Tibial artery (tissue), 4 donors: ENCODE results near the gene RASSF1.

ENCODE experiments used
- DNase-seq, 2 donors: peaks; one replicate each; pipeline ENCODE4 v3.0.0-alpha.2; 2019
- H3K27ac ChIP-seq, 2 donors: fragments of 200-600 bp; sonication (generic) in 1 of 2; 1 replicate in 1 of 2; 2 replicates in 1 of 2; pipeline ENCODE4 v1.5.1; 2018 to 2019; ENCODE audit warnings: mild to moderate bottlenecking in 1 of 2
- H3K27me3 ChIP-seq, 2 donors: fragments of 200-600 bp; sonication (generic) in 1 of 2; one replicate each; pipeline versions ENCODE4 v1.5.1 to v1.6.0; 2016 to 2019
- H3K36me3 ChIP-seq, 3 donors: fragments of 200-600 bp; sonication (generic) in 2 of 3; one replicate each; pipeline ENCODE4 v1.5.1; 2016 to 2019; ENCODE audit warnings: mild to moderate bottlenecking in 2 of 3
- H3K4me1 ChIP-seq, 4 donors: fragments of 200-600 bp; sonication (generic) in 2 of 4; 1 replicate in 3 of 4; 2 replicates in 1 of 4; pipeline ENCODE4 v1.5.1; 2016 to 2019
- H3K4me3 ChIP-seq, 2 donors: fragments of 200-600 bp; sonication (generic) in 1 of 2; 1 replicate in 1 of 2; 2 replicates in 1 of 2; pipeline ENCODE4 v1.5.1; 2018 to 2019; ENCODE audit warnings: mild to moderate bottlenecking in 2 of 2
- H3K9me3 ChIP-seq, 3 donors: fragments of 200-600 bp; sonication (generic) in 1 of 3; one replicate each; pipeline ENCODE4 v1.5.1; 2016 to 2019
- CTCF ChIP-seq, 2 experiments: fragments of 200-600 bp in 1 of 2; fragments of 450-650 bp in 1 of 2; IDR thresholded peaks; one replicate each; pipeline ENCODE4 v1.5.1; 2017 to 2019; ENCODE audit warnings: antibody characterized with exemption in 2 of 2, mild to moderate bottlenecking in 1 of 2, moderate library complexity in 1 of 2
- intact Hi-C: fragments of 100-400 bp; cut with DNase I; formaldehyde crosslinking; loops from one replicate; pipeline ENCODE4 v1.15.0; 2023; ENCODE audit warnings: low total_unique reads

RASSF1 gene

GRCh38 chr3:50334339-50335075, 6.1 kb downstream of the RASSF1 start:
- H3K27ac ChIP-seq, result peak overlapping the region; percentile 98 to 99
- peaks cover 0 to 61% (median 43%) of the 10 kb centered on the region in 4 donors for H3K4me1 ChIP-seq
- H3K36me3 ChIP-seq, result peaks cover 23 to 30% (median 29%) of the 10 kb centered on the region in 3 donors
- no peak for TF ChIP-seq CTCF (IDR thresholded peaks at IDR 0.05)
- intact Hi-C loops, result no loop called here
- no peak overlapping the region for H3K4me3 ChIP-seq
- H3K27me3 ChIP-seq, result no peaks in the 10 kb centered on the region
- no peak for DNase-seq
- no peaks in the 10 kb centered on the region for H3K9me3 ChIP-seq

GRCh38 chr3:50333744-50334328, 6.8 kb downstream of the RASSF1 start:
- peaks cover 0 to 57% (median 39%) of the 10 kb centered on the region in 4 donors for H3K4me1 ChIP-seq
- no peaks in the 10 kb centered on the region for H3K27me3 ChIP-seq
- peaks cover 23 to 34% (median 32%) of the 10 kb centered on the region in 3 donors for H3K36me3 ChIP-seq
- intact Hi-C loops, result no loop called here
- DNase-seq, result peak; percentile 59 to 88
- TF ChIP-seq CTCF (IDR thresholded peaks at IDR 0.05), result no peak
- no peaks in the 10 kb centered on the region for H3K9me3 ChIP-seq
- peak overlapping the region; percentile 98 to 99 for H3K27ac ChIP-seq
- no peak overlapping the region for H3K4me3 ChIP-seq

- Histone ChIP-seq H3K27me3 (no peaks in the 10 kb centered on the region), H3K4me3 (no peak overlapping the region), H3K9me3 (no peaks in the 10 kb centered on the region), H3K36me3 (peaks cover 23 to 36% (median 34%) of the 10 kb centered on the region in 3 donors), H3K27ac (no peak overlapping the region), H3K4me1 (peaks cover 0 to 61% (median 45%) of the 10 kb centered on the region in 4 donors)
- DNase-seq, result no peak
- no peak for TF ChIP-seq CTCF (IDR thresholded peaks at IDR 0.05)
- intact Hi-C loops, result no loop called here
These were observed 9.2 kb downstream of the RASSF1 start for GRCh38 chr3:50331364-50331907.

GRCh38 chr3:50330330-50330729, 10.3 kb downstream of the RASSF1 start:
- intact Hi-C loops, result no loop called here
- no peak for TF ChIP-seq CTCF (IDR thresholded peaks at IDR 0.05)
- Histone ChIP-seq H3K27me3 (no peaks in the 10 kb centered on the region), H3K27ac (no peak overlapping the region), H3K9me3 (no peaks in the 10 kb centered on the region), H3K36me3 (peaks cover 30 to 47% (median 44%) of the 10 kb centered on the region in 3 donors), H3K4me1 (peaks cover 0 to 50% (median 38%) of the 10 kb centered on the region in 4 donors), H3K4me3 (no peak overlapping the region)
- DNase-seq, result no peak

GRCh38 chr3:50327943-50328691, 12.5 kb downstream of the RASSF1 start, which contains the start of gene TUSC2:
Gene TUSC2, minus strand, starts transcription at chr3:50328223. Its CDS starts 124 bp downstream, at chr3:50328099.
- DNase-seq, result peak; percentile 98 to 99
- Histone ChIP-seq H3K4me3 (peak within 1 kb of the TSS; percentile 92 to 100), H3K36me3 (peaks cover 30 to 56% (median 49%) of the 10 kb centered on the region in 3 donors), H3K9me3 (no peaks in the 10 kb centered on the region), H3K27me3 (no peaks in the 10 kb centered on the region), H3K27ac (peak within 1 kb of the TSS; percentile 88 to 95), H3K4me1 (peaks cover 0 to 32% (median 20%) of the 10 kb centered on the region in 4 donors)
- no peak for TF ChIP-seq CTCF (IDR thresholded peaks at IDR 0.05)
- intact Hi-C loops, result no loop called here
